Heart left ventricle (tissue), 16 donors: ENCODE results near the gene PTGER1. TPM values are rescaled to one million over a fixed set of nuclear protein-coding genes. Genes with fewer than 3 reads are reported as not detected.

Experiments
- ATAC-seq, 4 donors: fragments of 200-7000 bp; cut with Tn5 transposase; one replicate each; pipeline ENCODE4 v1.9.1; 2020 to 2022; ENCODE audit warnings: moderate library complexity in 4 of 4, mild to moderate bottlenecking in 3 of 4, moderate number of reproducible peaks in 1 of 4
- DNase-seq, 5 donors: peaks; one replicate each; pipeline ENCODE4 v3.0.0-alpha.2; 2020
- H3K27ac ChIP-seq, 12 donors: fragments of 200-600 bp; sonication (generic) in 4 of 12; one replicate each; pipeline versions ENCODE4 v1.5.0 to v1.8.0; 2016 to 2022; ENCODE audit warnings: mild to moderate bottlenecking in 2 of 12
- H3K27me3 ChIP-seq, 9 donors: fragments of 200-600 bp; sonication (generic) in 2 of 9; one replicate each; pipeline versions ENCODE4 v1.5.1 to v1.8.0; 2016 to 2022; ENCODE audit warnings: mild to moderate bottlenecking in 3 of 9
- H3K36me3 ChIP-seq, 9 donors: fragments of 200-600 bp; sonication (generic) in 2 of 9; one replicate each; pipeline versions ENCODE4 v1.5.0 to v1.8.0; 2018 to 2022; ENCODE audit warnings: mild to moderate bottlenecking in 2 of 9
- H3K4me1 ChIP-seq, 12 donors: fragments of 200-600 bp; sonication (generic) in 4 of 12; one replicate each; pipeline versions ENCODE4 v1.5.0 to v1.8.0; 2016 to 2022; ENCODE audit warnings: mild to moderate bottlenecking in 3 of 12
- H3K4me3 ChIP-seq, 12 donors: fragments of 200-600 bp; sonication (generic) in 4 of 12; one replicate each; pipeline versions ENCODE4 v1.5.0 to v1.8.0; 2017 to 2022; ENCODE audit warnings: mild to moderate bottlenecking in 9 of 12, moderate library complexity in 4 of 12
- H3K9me3 ChIP-seq, 12 donors: fragments of 200-600 bp; sonication (generic) in 4 of 12; one replicate each; pipeline versions ENCODE4 v1.5.0 to v1.8.0; 2016 to 2022; ENCODE audit warnings: mild to moderate bottlenecking in 1 of 12
- CTCF ChIP-seq, 12 donors: fragments of 200-600 bp; sonication (generic) in 4 of 12; IDR thresholded peaks; one replicate each; pipeline versions ENCODE4 v1.5.0 to v1.8.0; 2018 to 2022; ENCODE audit warnings: antibody characterized with exemption in 12 of 12, mild to moderate bottlenecking in 5 of 12
- POLR2A ChIP-seq, 2 donors: fragments of 450-650 bp; IDR thresholded peaks; one replicate each; pipeline ENCODE4 v1.6.1; 2017; ENCODE audit warnings: antibody characterized with exemption in 2 of 2, mild to moderate bottlenecking in 2 of 2, moderate library complexity in 2 of 2
- WGBS, 4 donors: extraction: QIAGEN DNeasy Blood & Tissue Kit in 2 of 4; methylation state at CpG; one replicate each; pipeline versions ENCODE4 v1.1.5 to v1.1.7; 2013 to 2018; 5-methylcytosine and 5-hydroxymethylcytosine counted together
- intact Hi-C, 10 donors: fragments of 100-400 bp; cut with DNase I; formaldehyde crosslinking; loops; one replicate each; pipeline versions ENCODE4 v1.11.1 to v1.14.2; 2022
- polyA plus RNA-seq, 2 donors: library from polyadenylated mRNA; stranded (reverse); fragments of 200-250 nt; gene quantifications; one replicate each; pipeline ENCODE4 v1.2.3, GENCODE V29; 2013
- total RNA-seq, 9 donors: library from RNA; depleted of rRNA in 2 of 9; stranded (reverse); fragments of >200 nt in 2 of 9; fragmentation: NEBNext Ultra II Directional in 3 of 9; extraction: Animal tissue kit (Norgen Biotek cat#: 25700) in 3 of 9; gene quantifications; one replicate each; pipeline versions ENCODE4 v1.1.0 to v1.2.4, GENCODE V29; 2016 to 2023
- donor health status: ischemic (EF 13 %, LVEDD 7.1; RV severe dilation, severe dysfunction).
- donor health status: healthy with polysubstance abuse.
- donor health status: DM: no; HTN: yes; CAD: no.
- donor health status: DM: no; HTN: no; CAD: no.
- donor health status: ischemic (EF 25% LVEDD 6.9; RV normal size, moderate dysfunction).
- donor health status: ischemic (EF 25% LVEDD 5.7; RV mildly dilated, moderate dysfunction).
- donor health status: healthy.
- donor health status: DM: yes; HTN: yes; CAD: no.
- donor health status: ischemic (EF 35%, LVEDD 5.7; RV mildly dilated, moderate dysfunction).
- donor health status: nonischemic (EF 11% LVEDD 7.7; RV severe dilation, severe dysfunction).
- donor health status: DM: yes; HTN: yes; CAD: no.
- donor health status: PGD.
- donor health status: ischemic (EF 29% LVEDD 5.4; RV normal size, mild dysfunction).
- donor health status: nonischemic (EF 23%, LVEDD 6.1; RV moderate dilation, normal function).

Gene PTGER1
- total and polyA plus RNA-seq, 11 donors: 0.15 to 0.35 TPM; not detected in 9

- no peak for ATAC-seq
- intact Hi-C loops: loop anchor here in 2 of 10 donors (5.0 kb wide), 2 partner anchors 35 to 40 kb away; partner anchors contain the start of gene PTGER1 (in 1 of the 2)
- Histone ChIP-seq H3K9me3 (no peaks in the 10 kb centered on the region), H3K27ac (peak overlapping the region in 6 of 12 donors; percentile 1 to 95 (median 48)), H3K4me3 (no peak overlapping the region), H3K36me3 (peaks cover 0 to 39% (median 17%) of the 10 kb centered on the region in 9 donors), H3K27me3 (no peaks in the 10 kb centered on the region), H3K4me1 (peaks cover 2 to 79% (median 58%) of the 10 kb centered on the region in 12 donors)
- WGBS, 4 donors: 85 to 93% (median 86%) methylated on average over 7 of the region's 7 CpGs
- DNase-seq: no peak
- TF ChIP-seq CTCF (IDR thresholded peaks at IDR 0.05) (no peak), POLR2A (IDR thresholded peaks at IDR 0.05) (no peak)
These were observed 37.5 kb downstream of the PTGER1 start for GRCh38 chr19:14437578-14438140.

- no peaks in the 10 kb centered on the region for H3K9me3 ChIP-seq
- TF ChIP-seq POLR2A (IDR thresholded peaks at IDR 0.05) (no peak), CTCF (IDR thresholded peaks at IDR 0.05) (no peak)
- H3K27ac ChIP-seq: peak overlapping the region; percentile 43 to 98 (median 93)
- H3K4me3 ChIP-seq: peak overlapping the region in 9 of 12 donors; percentile 78 to 98 (median 94)
- 61 to 72% (median 65%) methylated on average over 16 to 17 of the region's 17 CpGs for WGBS, 4 donors
- H3K36me3 ChIP-seq: peaks cover 0 to 19% (median 0%) of the 10 kb centered on the region in 9 donors
- ATAC-seq (no peak), DNase-seq (no peak)
- no peaks in the 10 kb centered on the region for H3K27me3 ChIP-seq
- intact Hi-C loops: loop anchor here in 2 of 10 donors (5.0 kb wide), 2 partner anchors 37 to 42 kb away; partner anchors contain the start of gene PTGER1 (in 1 of the 2)
- peaks cover 2 to 81% (median 56%) of the 10 kb centered on the region in 12 donors for H3K4me1 ChIP-seq
These were observed 39.7 kb downstream of the PTGER1 start for GRCh38 chr19:14435320-14436050.

- Histone ChIP-seq H3K36me3 (peaks cover 0 to 19% (median 0%) of the 10 kb centered on the region in 9 donors), H3K4me3 (peak overlapping the region; percentile 72 to 98 (median 90)), H3K27ac (peak overlapping the region; percentile 74 to 98 (median 93)), H3K27me3 (no peaks in the 10 kb centered on the region), H3K9me3 (no peaks in the 10 kb centered on the region), H3K4me1 (peaks cover 0 to 74% (median 49%) of the 10 kb centered on the region in 12 donors)
- peak; percentile 73 to 85 (median 78) for DNase-seq
- intact Hi-C loops: loop anchor here in 4 of 10 donors (5.0 kb wide), 4 partner anchors 33 to 253 kb away; partner anchors contain the start of gene PTGER1 (in 1 of the 4)
- 29 to 42% (median 31%) methylated on average over 21 to 23 of the region's 23 CpGs for WGBS, 4 donors
- peak; percentile 68 to 87 (median 80) for ATAC-seq
- TF ChIP-seq CTCF (IDR thresholded peaks at IDR 0.05) (no peak), POLR2A (IDR thresholded peaks at IDR 0.05) (peak in 1 of 2 donors; percentile 24)
These were observed 40.4 kb downstream of the PTGER1 start for GRCh38 chr19:14434543-14435319.
